Memory B cell (primary cell): ENCODE results near the gene RTN4RL2.

Experiments
- ATAC-seq: fragments of 150-1000 bp; cut with Tn5 transposase; 2 replicates; pipeline ENCODE4 v1.10.0; 2021; ENCODE audit warnings: low read depth, mild to moderate bottlenecking, moderate library complexity
- DNase-seq, 2 donors: peaks; one replicate each; pipeline ENCODE4 v3.0.0; 2022; ENCODE audit warnings: low spot score in 2 of 2
- H3K27ac Mint-ChIP-seq: one replicate; pipeline ENCODE4 v1.8.0; 2022; ENCODE audit warnings: mild to moderate bottlenecking, moderate library complexity, mixed read lengths
- H3K27me3 Mint-ChIP-seq: one replicate; pipeline ENCODE4 v1.8.0; 2022; ENCODE audit warnings: mixed read lengths
- H3K36me3 Mint-ChIP-seq: one replicate; pipeline ENCODE4 v1.8.0; 2022; ENCODE audit warnings: mild to moderate bottlenecking, mixed read lengths
- H3K4me1 Mint-ChIP-seq: one replicate; pipeline ENCODE4 v1.8.0; 2022; ENCODE audit warnings: mixed read lengths
- H3K4me3 Mint-ChIP-seq: one replicate; pipeline ENCODE4 v1.8.0; 2022; ENCODE audit warnings: mild to moderate bottlenecking, moderate library complexity, mixed read lengths
- H3K9me3 Mint-ChIP-seq: one replicate; pipeline ENCODE4 v1.8.0; 2022; ENCODE audit warnings: mixed read lengths

Gene RTN4RL2

GRCh38 chr11:57516061-57516443 is 55.7 kb downstream of the RTN4RL2 start:
- peak; percentile 3 for ATAC-seq
- peaks cover 21% of the 10 kb centered on the region for H3K4me1 Mint-ChIP-seq

DNA sequence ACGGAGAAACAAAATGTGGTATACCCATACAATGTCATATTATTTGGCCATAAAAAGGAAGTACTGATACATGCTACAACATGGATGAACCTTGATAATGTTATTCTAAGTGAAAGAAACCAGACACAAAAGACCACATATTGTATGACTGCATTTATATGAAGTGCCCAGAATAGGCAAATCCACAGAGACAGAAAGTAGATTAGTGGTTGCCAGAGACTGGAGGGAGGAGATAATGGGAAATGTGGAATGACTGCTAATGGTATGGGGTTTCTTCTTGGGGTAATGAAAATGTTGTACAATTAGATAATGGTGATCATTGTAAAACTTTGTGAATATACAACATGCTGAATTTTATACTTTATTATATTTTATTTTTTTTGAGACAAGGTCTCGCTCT is 60.8 kb downstream of the RTN4RL2 start:
- no peak overlapping the region for H3K4me3 Mint-ChIP-seq
- no peak for ATAC-seq

More at GRCh38 chr11:57516061-57516443, 55.7 kb downstream of the RTN4RL2 start:
- Mint-ChIP-seq H3K27ac (peak overlapping the region; percentile 56), H3K36me3 (no peaks in the 10 kb centered on the region), H3K9me3 (no peaks in the 10 kb centered on the region), H3K4me3 (peak overlapping the region; percentile 100), H3K27me3 (peaks cover 2% of the 10 kb centered on the region)
- DNase-seq: no peak

GRCh38 chr11:57523419-57523818 is 63.1 kb downstream of the RTN4RL2 start:
- H3K27ac Mint-ChIP-seq: no peak overlapping the region

More for the DNA sequence above, 60.8 kb downstream of the RTN4RL2 start:
- Mint-ChIP-seq H3K27me3 (peaks cover 2% of the 10 kb centered on the region), H3K4me1 (peaks cover 5% of the 10 kb centered on the region), H3K36me3 (no peaks in the 10 kb centered on the region), H3K9me3 (no peaks in the 10 kb centered on the region), H3K27ac (no peak overlapping the region)
- no peak for DNase-seq

More at GRCh38 chr11:57523419-57523818, 63.1 kb downstream of the RTN4RL2 start:
- Mint-ChIP-seq H3K4me1 (peaks cover 8% of the 10 kb centered on the region), H3K4me3 (no peak overlapping the region), H3K27me3 (no peaks in the 10 kb centered on the region), H3K9me3 (no peaks in the 10 kb centered on the region), H3K36me3 (no peaks in the 10 kb centered on the region)
- ATAC-seq: no peak
- DNase-seq: no peak
